ENCODE results near the gene POP4.
A peak's percentile ranks its signal among the peaks of the same experiment; 100 is the strongest.

DNA sequence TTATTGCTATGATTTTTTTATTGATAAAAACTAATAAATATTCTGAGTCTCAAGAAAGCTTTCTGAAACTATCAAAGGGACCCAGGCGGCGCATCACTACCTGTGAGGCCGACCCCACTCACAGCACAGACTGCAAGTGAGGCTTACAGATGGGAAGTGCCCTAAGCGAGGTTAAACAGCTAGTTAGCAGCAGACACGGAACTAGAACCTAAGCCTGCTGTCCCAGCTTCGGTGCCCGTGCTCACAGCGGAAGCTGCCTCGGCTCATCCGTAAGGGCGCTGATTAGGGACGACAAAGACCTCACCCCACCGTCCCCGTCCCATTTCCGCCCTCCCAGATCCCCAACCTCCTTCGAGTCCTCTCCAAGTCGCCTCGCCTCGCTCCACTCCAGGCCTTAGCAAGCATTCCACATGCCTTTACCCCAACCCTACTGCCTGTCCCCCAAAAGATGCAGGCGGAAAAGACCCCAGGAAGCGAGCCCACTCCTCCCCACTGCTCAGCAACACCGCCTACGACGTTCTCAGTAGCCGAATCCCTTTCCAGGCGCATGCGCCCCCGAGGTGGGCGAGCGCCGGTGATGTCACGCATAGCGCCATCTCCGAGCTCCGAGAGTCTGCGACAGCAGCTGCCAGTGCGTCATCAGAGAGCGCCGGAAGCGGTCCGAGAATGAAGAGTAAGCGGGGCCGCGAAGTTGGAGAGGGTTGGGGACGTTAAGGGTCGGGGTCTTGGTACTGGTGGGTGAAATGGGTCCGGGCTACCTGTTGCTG, at the start of gene POP4:
- TF ChIP-seq POLR2A (IDR thresholded peaks at IDR 0.05): peak in 1 of 2 donors; percentile 96
- peak; percentile 100 for TF ChIP-seq POLR2AphosphoS5 (IDR thresholded peaks at IDR 0.05; ENCODE audit: insufficient read depth in 1 of 2, low read depth in 1 of 2)
- TF ChIP-seq, protein P1, sequence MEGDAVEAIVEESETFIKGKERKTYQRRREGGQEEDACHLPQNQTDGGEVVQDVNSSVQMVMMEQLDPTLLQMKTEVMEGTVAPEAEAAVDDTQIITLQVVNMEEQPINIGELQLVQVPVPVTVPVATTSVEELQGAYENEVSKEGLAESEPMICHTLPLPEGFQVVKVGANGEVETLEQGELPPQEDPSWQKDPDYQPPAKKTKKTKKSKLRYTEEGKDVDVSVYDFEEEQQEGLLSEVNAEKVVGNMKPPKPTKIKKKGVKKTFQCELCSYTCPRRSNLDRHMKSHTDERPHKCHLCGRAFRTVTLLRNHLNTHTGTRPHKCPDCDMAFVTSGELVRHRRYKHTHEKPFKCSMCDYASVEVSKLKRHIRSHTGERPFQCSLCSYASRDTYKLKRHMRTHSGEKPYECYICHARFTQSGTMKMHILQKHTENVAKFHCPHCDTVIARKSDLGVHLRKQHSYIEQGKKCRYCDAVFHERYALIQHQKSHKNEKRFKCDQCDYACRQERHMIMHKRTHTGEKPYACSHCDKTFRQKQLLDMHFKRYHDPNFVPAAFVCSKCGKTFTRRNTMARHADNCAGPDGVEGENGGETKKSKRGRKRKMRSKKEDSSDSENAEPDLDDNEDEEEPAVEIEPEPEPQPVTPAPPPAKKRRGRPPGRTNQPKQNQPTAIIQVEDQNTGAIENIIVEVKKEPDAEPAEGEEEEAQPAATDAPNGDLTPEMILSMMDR (IDR thresholded peaks at IDR 0.05): peak in 1 of 3 experiments; percentile 18
